HEK293T (cell line): ENCODE data around the gene NUTF2.

ENCODE experiments used
- ARNT ChIP-seq: fragments of 450-650 bp; IDR thresholded peaks from 2 replicates; pipeline ENCODE4 v1.6.1; 2017; ENCODE audit warnings: mild to moderate bottlenecking
- FOXK2 ChIP-seq: fragments of 450-650 bp; IDR thresholded peaks from 2 replicates; pipeline ENCODE4 v1.6.1; 2016; ENCODE audit warnings: mild to moderate bottlenecking
- HDGF ChIP-seq: fragments of 450-650 bp; IDR thresholded peaks from 2 replicates; pipeline ENCODE4 v1.6.1; 2017; ENCODE audit warnings: antibody characterized with exemption, borderline replicate concordance
- L3MBTL2 ChIP-seq: fragments of 450-650 bp; conservative IDR thresholded peaks from 2 replicates; pipeline ENCODE4 v1.6.1; 2016; ENCODE audit warnings: mild to moderate bottlenecking
- SP1 ChIP-seq: fragments of 450-650 bp; IDR thresholded peaks from 2 replicates; pipeline ENCODE4 v1.6.1; 2017
- SUZ12 ChIP-seq: fragments of 450-650 bp; IDR thresholded peaks from 2 replicates; pipeline ENCODE4 v1.6.1; 2016; ENCODE audit warnings: mild to moderate bottlenecking
- TARDBP ChIP-seq: fragments of 450-650 bp; IDR thresholded peaks from 2 replicates; pipeline ENCODE4 v1.6.1; 2016

DNA sequence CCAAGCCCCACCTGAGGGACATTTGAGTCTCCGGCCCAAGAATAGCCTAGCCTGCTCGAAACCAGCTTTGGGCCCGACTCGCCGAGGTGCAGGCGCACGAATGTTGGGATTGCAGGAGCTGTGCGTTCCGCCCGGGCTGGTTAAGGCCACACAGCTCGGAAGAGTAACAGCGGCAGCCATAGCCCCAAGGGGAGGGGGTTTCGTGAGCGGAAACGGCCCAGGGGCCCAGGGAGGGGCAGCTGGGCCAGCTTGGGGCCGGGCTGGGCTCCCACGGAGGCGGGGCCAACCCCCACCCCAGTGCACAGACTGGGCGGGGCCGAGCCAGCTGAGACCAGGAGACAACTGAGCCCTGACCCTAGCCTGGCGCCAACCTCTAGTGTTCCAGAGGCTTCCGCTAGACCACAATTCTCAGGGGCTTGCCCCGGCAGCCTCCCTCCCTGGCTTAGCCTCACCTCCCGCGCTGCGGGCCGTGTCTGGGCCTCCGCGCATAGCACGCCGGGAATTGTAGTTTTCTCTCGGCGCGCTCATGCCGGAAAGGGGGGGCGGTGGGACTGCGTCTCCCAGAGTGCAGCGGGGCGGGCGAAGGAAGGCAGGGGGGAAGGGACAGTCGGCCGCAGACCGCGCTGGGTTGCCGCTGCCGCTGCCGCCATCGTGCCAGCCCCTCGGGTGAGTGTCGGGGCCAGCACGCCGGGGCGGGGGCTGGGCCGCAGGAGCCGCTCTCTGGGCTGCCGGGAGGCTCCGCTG lies at the start of gene NUTF2:
- TF ChIP-seq L3MBTL2 (0 out of 2 replicates have a peak, but pooled peaks have one; percentile 28), SP1 (no peak), ARNT (no peak), HDGF (peak; percentile 95; the same call in 1 of the 2 replicates), FOXK2 (no peak), TARDBP (no peak), SUZ12 (no peak)
